PC-3 (cell line): ENCODE results near the gene ZNF165. TPM values are rescaled to one million over a fixed set of nuclear protein-coding genes. Genes with fewer than 3 reads are reported as not detected.

Source experiments
- ATAC-seq: fragments of 200-7000 bp; cut with Tn5 transposase; 2 replicates; pipeline ENCODE4 v1.9.1; 2020; ENCODE audit warnings: mild to moderate bottlenecking, moderate library complexity
- BruUV-seq: library from RNA; stranded (reverse); fragments of 400-500 nt; replicated peaks from 2 replicates; lab custom pipeline; 2021; lab: Mats Ljungman, UMichigan
- CTCF ChIA-PET: fragments of 300-600 bp; sonication (Branson Sonifier 250); formaldehyde crosslinking; loops from one replicate; lab custom pipeline; 2022; ENCODE audit warnings: antibody characterized with exemption; lab: Charles Lee
- POLR2A ChIA-PET: fragments of 300-600 bp; sonication (Branson Sonifier 250); formaldehyde crosslinking; loops from one replicate; lab custom pipeline; 2022; ENCODE audit warnings: antibody characterized with exemption; ENCODE audit not compliant: unreplicated experiment; lab: Charles Lee
- DNase-seq: peaks from one replicate; pipeline ENCODE4 v3.0.0-alpha.2; 2015
- H2AFZ ChIP-seq: fragments of 300-600 bp; sonication (generic); 2 replicates; pipeline ENCODE4 v1.6.0; 2016; ENCODE audit warnings: antibody characterized with exemption, low read length
- H3F3A ChIP-seq: fragments of 300-600 bp; sonication (generic); one replicate; pipeline ENCODE4 v1.6.0; 2017; ENCODE audit warnings: antibody characterized with exemption, low read length, control low read depth, mild to moderate bottlenecking; ENCODE audit not compliant: unreplicated experiment
- H3K27ac ChIP-seq: fragments of 300-600 bp; sonication (generic); 2 replicates; pipeline ENCODE4 v1.5.1; 2016; ENCODE audit warnings: mild to moderate bottlenecking, low read length
- H3K27me3 ChIP-seq: fragments of 300-600 bp; sonication (generic); 2 replicates; pipeline ENCODE4 v1.6.1; 2016; ENCODE audit warnings: low read length, mixed read lengths
- H3K36me3 ChIP-seq: fragments of 300-600 bp; sonication (generic); 2 replicates; pipeline ENCODE4 v1.6.1; 2016; ENCODE audit warnings: low read depth, mixed run types, low read length, mixed read lengths
- H3K4me1 ChIP-seq: fragments of 300-600 bp; sonication (generic); 2 replicates; pipeline ENCODE4 v1.5.1; 2016; ENCODE audit warnings: low read length; ENCODE audit not compliant: insufficient read depth
- H3K4me2 ChIP-seq: fragments of 300-600 bp; sonication (generic); 2 replicates; pipeline ENCODE4 v1.6.0; 2016; ENCODE audit warnings: low read length
- H3K4me3 ChIP-seq: fragments of 300-600 bp; sonication (generic); 2 replicates; pipeline ENCODE4 v1.5.1; 2016; ENCODE audit warnings: mild to moderate bottlenecking, low read length, mixed read lengths
- H3K79me2 ChIP-seq: fragments of 300-600 bp; sonication (generic); 2 replicates; pipeline ENCODE4 v1.6.1; 2017; ENCODE audit warnings: low read length, mixed read lengths
- H3K9ac ChIP-seq: fragments of 300-600 bp; sonication (generic); 2 replicates; pipeline ENCODE4 v1.6.0; 2016; ENCODE audit warnings: mild to moderate bottlenecking, low read length
- H3K9me2 ChIP-seq: fragments of 300-600 bp; sonication (generic); replicated peaks from 2 replicates; pipeline ENCODE4 v1.6.1; 2016; ENCODE audit warnings: mixed run types, low read length, mixed read lengths
- H3K9me3 ChIP-seq: fragments of 300-600 bp; sonication (generic); 2 replicates; pipeline ENCODE4 v1.6.1; 2016; ENCODE audit warnings: low read length, mixed read lengths
- H4K20me1 ChIP-seq: fragments of 300-600 bp; sonication (generic); 2 replicates; pipeline ENCODE4 v1.6.1; 2016; ENCODE audit warnings: low read length, mixed read lengths
- EZH2 ChIP-seq: fragments of 300-600 bp; sonication (generic); IDR thresholded peaks from one replicate; pipeline ENCODE4 v1.6.1; 2017; ENCODE audit warnings: antibody characterized with exemption, mild to moderate bottlenecking, low read length; ENCODE audit not compliant: unreplicated experiment
- EZH2phosphoT487 ChIP-seq: fragments of 300-600 bp; sonication (generic); IDR thresholded peaks from 2 replicates; pipeline ENCODE4 v1.6.1; 2018; ENCODE audit warnings: mild to moderate bottlenecking, antibody characterized with exemption, low read length, borderline replicate concordance
- intact Hi-C: fragments of 100-400 bp; cut with micrococcal nuclease; formaldehyde crosslinking; loops from 2 replicates; pipeline ENCODE4 v1.9.0; 2023
- total RNA-seq: library from RNA; depleted of rRNA; stranded (reverse); fragments of >200 nt; gene quantifications from 2 replicates; pipeline ENCODE4 v1.2.3, GENCODE V29; 2014
- TF ChIP-seq, protein P1 (sequence below): fragments of 300-600 bp; sonication (generic); conservative IDR thresholded peaks from 2 replicates; pipeline ENCODE4 v1.5.1; 2017; ENCODE audit warnings: antibody characterized with exemption, low read depth, mild to moderate bottlenecking, low read length

Gene ZNF165
- total RNA-seq, 1 experiment from 2014 or later: 12.1 TPM

DNA sequence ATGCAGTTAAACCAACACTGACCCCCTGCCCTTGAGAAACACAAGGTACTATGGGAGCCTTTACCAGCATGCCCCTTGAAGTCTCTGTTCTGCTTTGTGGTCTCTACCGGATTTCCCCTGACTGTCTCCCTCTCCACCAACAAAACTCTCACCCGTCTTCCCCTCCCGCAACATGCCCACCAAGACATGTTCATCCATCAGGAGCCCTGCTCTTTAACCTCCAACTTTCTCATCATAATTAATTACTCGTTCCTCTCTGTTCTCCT is 1.1 kb downstream of the ZNF165 start:
- Histone ChIP-seq H3K4me2 (peak overlapping the region; percentile 85), H4K20me1 (no peaks in the 10 kb centered on the region), H3K9me3 (peaks cover 6% of the 10 kb centered on the region), H3F3A (no peaks in the 10 kb centered on the region), H3K27ac (peak overlapping the region; percentile 85; the same call in 1 of the 2 replicates), H3K4me3 (peak overlapping the region; percentile 89), H3K9ac (peak overlapping the region; percentile 91), H3K27me3 (no peaks in the 10 kb centered on the region), H2AFZ (peak overlapping the region; percentile 84), H3K36me3 (peaks cover 37% of the 10 kb centered on the region), H3K4me1 (peaks cover 3% of the 10 kb centered on the region; the same call in 1 of the 2 replicates), H3K9me2 (no peaks in the 10 kb centered on the region), H3K79me2 (peaks cover 37% of the 10 kb centered on the region)
- BruUV-seq: no TSS peak
- intact Hi-C loops: loop anchor here (10.0 kb wide), 1 partner anchor 247 kb away; a partner anchor contains a TSS
- CTCF ChIA-PET: no interaction called here
- TF ChIP-seq EZH2phosphoT487 (no peak), EZH2 (no peak)
- TF ChIP-seq, protein P1, sequence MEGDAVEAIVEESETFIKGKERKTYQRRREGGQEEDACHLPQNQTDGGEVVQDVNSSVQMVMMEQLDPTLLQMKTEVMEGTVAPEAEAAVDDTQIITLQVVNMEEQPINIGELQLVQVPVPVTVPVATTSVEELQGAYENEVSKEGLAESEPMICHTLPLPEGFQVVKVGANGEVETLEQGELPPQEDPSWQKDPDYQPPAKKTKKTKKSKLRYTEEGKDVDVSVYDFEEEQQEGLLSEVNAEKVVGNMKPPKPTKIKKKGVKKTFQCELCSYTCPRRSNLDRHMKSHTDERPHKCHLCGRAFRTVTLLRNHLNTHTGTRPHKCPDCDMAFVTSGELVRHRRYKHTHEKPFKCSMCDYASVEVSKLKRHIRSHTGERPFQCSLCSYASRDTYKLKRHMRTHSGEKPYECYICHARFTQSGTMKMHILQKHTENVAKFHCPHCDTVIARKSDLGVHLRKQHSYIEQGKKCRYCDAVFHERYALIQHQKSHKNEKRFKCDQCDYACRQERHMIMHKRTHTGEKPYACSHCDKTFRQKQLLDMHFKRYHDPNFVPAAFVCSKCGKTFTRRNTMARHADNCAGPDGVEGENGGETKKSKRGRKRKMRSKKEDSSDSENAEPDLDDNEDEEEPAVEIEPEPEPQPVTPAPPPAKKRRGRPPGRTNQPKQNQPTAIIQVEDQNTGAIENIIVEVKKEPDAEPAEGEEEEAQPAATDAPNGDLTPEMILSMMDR: no peak
- POLR2A ChIA-PET: no interaction called here
- no peak for DNase-seq
- no peak for ATAC-seq

DNA sequence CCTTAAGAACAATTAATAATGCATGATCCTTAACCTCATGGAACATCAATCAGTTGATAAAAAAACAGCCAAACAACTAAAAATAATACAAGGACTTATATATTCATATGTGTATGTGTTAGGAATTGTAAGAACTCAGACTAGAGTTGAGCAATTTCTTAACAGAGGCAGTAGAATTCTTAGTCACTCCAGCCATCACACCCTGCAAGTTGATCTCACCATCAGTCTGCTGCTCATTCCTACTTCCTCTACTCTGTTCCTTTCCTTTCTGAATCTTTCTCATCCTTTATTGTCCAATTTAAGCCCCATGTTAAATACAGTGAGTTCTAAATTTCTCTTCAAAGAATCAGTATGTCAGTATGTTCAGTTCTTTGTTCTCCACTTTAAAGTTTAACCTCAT is 2.6 kb downstream of the ZNF165 start:
- no peak overlapping the region for H3K27ac ChIP-seq
- CTCF ChIA-PET: no interaction called here
- H3K9ac ChIP-seq: no peak overlapping the region
- peaks cover 37% of the 10 kb centered on the region for H3K79me2 ChIP-seq
- no peaks in the 10 kb centered on the region for H4K20me1 ChIP-seq
- no peak overlapping the region for H3K4me2 ChIP-seq
- peaks cover 52% of the 10 kb centered on the region for H3K36me3 ChIP-seq
- intact Hi-C loops: loop anchor here (10.0 kb wide), 1 partner anchor 248 kb away; a partner anchor contains a TSS
- POLR2A ChIA-PET: no interaction called here
- ATAC-seq: no peak
- H3F3A ChIP-seq: no peaks in the 10 kb centered on the region
- BruUV-seq: no TSS peak
- TF ChIP-seq EZH2 (no peak), EZH2phosphoT487 (no peak)
- TF ChIP-seq, protein P1: no peak
- no peak overlapping the region for H3K4me3 ChIP-seq
- peaks cover 11% of the 10 kb centered on the region for H3K9me3 ChIP-seq
- no peaks in the 10 kb centered on the region for H3K27me3 ChIP-seq
- DNase-seq: no peak
- peaks cover 3% of the 10 kb centered on the region; the same call in 1 of the 2 replicates for H3K4me1 ChIP-seq
- H3K9me2 ChIP-seq: no peaks in the 10 kb centered on the region
- H2AFZ ChIP-seq: no peak overlapping the region

DNA sequence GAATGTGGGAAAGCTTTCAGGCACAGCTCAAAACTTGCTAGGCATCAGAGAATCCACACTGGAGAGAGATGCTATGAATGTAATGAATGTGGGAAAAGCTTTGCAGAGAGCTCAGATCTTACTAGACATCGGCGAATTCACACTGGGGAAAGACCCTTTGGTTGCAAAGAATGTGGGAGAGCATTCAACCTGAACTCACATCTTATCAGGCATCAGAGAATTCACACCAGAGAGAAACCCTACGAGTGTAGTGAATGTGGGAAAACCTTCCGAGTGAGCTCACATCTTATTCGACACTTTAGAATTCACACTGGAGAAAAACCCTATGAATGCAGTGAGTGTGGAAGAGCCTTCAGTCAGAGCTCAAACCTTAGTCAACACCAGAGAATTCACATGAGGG is 8.7 kb downstream of the ZNF165 start:
- H3K36me3 ChIP-seq: peaks cover 64% of the 10 kb centered on the region
- POLR2A ChIA-PET: interaction anchor here (0.5 kb wide), 1 partner anchor 1890 kb away, joined by 4 read pairs; a partner anchor contains a TSS
- H3K9me3 ChIP-seq: peaks cover 29% of the 10 kb centered on the region

More for the DNA sequence above, 8.7 kb downstream of the ZNF165 start:
- no peak for DNase-seq
- no peaks in the 10 kb centered on the region for H4K20me1 ChIP-seq
- H3K9ac ChIP-seq: no peak overlapping the region
- intact Hi-C loops: loop anchor here (10.0 kb wide), 1 partner anchor 254 kb away; a partner anchor contains a TSS
- H3K9me2 ChIP-seq: no peaks in the 10 kb centered on the region
- H3K79me2 ChIP-seq: peaks cover under 1% of the 10 kb centered on the region; the same call in 1 of the 2 replicates
- no peaks in the 10 kb centered on the region for H3K4me1 ChIP-seq
- no peak for ATAC-seq
- H3F3A ChIP-seq: no peaks in the 10 kb centered on the region
- H3K4me2 ChIP-seq: no peak overlapping the region
- CTCF ChIA-PET: no interaction called here
- no peak overlapping the region for H2AFZ ChIP-seq
- H3K27me3 ChIP-seq: no peaks in the 10 kb centered on the region
- H3K4me3 ChIP-seq: no peak overlapping the region; the same call in 1 of the 2 replicates
- BruUV-seq: no TSS peak
- H3K27ac ChIP-seq: no peak overlapping the region
- TF ChIP-seq, protein P1: no peak
- no peak for TF ChIP-seq EZH2
